ENCODE results near the gene TSPAN3.

Gene TSPAN3

GRCh38 chr15:77032647-77033416, 38.1 kb downstream of the TSPAN3 start:
- DNase-seq = no peak

DNA sequence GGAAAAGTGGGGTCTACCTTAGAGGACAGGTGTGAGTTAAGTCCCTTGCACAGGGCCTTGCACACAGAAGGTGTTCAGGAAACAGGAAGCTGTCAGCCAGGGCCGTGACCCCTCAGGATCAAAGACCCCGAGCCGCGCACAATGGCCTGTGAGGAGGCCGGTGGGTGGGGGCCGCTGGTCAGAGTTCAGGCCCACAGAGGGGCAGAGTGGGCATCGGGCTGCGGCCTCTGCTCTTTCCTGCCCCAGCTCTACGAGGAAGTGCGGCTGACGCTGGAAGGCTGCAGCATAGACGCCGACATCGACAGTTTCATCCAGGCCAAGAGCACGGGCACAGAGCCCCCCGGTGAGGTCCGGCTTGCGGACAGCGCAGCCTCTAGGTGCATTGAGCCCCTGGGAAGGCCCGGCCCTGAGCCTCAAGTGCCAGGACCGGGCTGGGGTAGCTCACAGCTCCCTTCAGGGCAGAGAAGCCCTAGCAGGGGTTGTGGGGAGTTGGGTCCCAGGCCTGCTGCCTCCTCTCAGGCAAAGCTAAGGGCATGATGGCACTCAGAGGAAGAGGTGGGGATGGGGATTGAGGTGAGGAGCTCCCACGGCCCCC, 38.8 kb downstream of the TSPAN3 start:
- no peak for DNase-seq

- peak; percentile 67 for DNase-seq
Observed at GRCh38 chr15:77031376-77032050, 39.4 kb downstream of the TSPAN3 start.

- DNase-seq = no peak
Observed at GRCh38 chr15:77030928-77031375, 40.0 kb downstream of the TSPAN3 start.

GRCh38 chr15:77030048-77030927, 40.6 kb downstream of the TSPAN3 start:
- DNase-seq = no peak

- DNase-seq = no peak
Observed at GRCh38 chr15:77029166-77030047, 41.5 kb downstream of the TSPAN3 start.

GRCh38 chr15:77028451-77029165, 42.3 kb downstream of the TSPAN3 start:
- DNase-seq = no peak

GRCh38 chr15:77027697-77028450, 43.0 kb downstream of the TSPAN3 start:
- no peak for DNase-seq

GRCh38 chr15:77027111-77027696, 43.7 kb downstream of the TSPAN3 start:
- no peak for DNase-seq

DNA sequence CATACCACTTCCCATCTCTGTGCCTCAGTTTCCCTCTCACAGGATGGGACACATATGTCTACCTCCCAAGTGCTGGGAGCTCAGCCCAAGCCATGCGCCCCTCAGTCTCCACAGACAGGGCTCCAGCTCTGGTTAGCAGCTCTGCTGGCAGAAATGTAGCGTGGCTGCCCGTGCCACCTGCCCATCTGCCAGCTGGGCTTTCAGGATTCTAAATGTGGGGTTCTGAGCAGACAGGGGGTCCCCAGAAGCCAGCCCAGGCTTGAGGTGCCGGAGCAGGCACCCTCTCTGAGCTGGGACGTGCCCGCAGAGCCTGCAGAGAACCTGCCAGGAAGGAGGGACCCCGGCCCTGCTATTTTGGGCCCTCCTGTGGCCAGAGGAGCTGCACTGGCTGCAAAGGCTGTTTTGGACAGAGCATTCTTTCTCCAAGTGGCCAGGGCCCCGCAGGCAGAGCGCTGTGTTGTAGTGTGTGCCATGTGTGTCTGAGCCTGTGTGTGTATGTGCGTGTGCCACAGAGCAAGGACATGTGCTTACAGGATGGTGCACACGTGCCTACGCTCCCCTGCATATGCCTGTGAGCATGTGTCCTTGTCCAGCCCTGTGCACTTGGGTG, 44.3 kb downstream of the TSPAN3 start:
- no peak for DNase-seq

DNA sequence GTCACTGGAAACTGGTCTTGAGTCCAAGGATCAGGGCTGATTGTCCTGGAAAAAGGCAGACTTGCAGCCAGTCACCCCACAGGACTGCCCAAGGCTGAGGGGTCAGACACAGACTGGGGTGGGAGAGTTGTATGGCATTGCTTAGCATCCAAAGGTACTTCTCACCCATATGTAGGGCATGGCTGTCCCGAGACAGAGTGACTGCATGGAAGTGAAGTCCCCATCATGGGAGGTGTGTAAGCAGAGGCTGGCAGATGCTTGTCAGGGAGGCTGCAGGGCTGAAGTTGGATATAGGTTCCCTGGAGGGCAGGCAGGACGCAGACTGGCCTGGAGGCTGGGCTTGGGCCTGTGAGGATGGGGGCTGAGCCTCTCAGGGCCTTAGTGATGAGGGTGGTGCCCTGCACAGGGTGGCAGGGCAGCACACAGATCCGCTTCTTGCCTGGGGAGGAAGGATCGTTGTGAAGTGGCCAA, 44.9 kb downstream of the TSPAN3 start:
- DNase-seq = no peak

- DNase-seq = no peak
Observed at GRCh38 chr15:77025083-77025901, 45.6 kb downstream of the TSPAN3 start.

GRCh38 chr15:77024273-77025082, 46.4 kb downstream of the TSPAN3 start:
- DNase-seq = peak; percentile 34

- no peak for DNase-seq
Observed at GRCh38 chr15:77023576-77024272, 47.2 kb downstream of the TSPAN3 start.

- no peak for DNase-seq
Observed at GRCh38 chr15:77022646-77023575, 48.0 kb downstream of the TSPAN3 start.
